Measurements from ENCODE around the gene FHOD3.
A peak's percentile ranks its signal among the peaks of the same experiment; 100 is the strongest.
"Not testable (repeated sequence)": the region's sequence is repeated elsewhere in the genome, so short reads cannot be mapped to it uniquely, and the experiment has no call there.

Gene FHOD3

DNA sequence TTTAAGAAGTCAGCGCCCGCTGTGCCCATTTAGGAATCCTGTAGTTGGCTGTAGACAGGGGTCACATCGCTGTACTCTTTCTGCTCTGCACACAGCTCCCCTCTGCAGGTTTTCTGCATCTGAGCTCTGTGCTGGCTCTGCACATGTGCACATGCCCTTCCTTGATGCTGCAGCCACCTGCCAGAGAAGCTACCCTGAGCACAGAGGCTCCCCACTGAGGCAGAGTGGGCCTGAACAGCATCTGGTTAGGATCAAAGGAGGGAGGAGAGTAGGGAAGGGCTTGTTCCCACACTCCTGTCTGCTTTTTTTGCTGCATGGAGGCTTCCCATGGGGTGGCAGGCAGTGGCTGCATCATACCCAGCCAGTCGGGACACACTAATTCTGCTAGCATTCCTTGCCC is 238.9 kb downstream of the FHOD3 start:
- DNase-seq = no peak

DNA sequence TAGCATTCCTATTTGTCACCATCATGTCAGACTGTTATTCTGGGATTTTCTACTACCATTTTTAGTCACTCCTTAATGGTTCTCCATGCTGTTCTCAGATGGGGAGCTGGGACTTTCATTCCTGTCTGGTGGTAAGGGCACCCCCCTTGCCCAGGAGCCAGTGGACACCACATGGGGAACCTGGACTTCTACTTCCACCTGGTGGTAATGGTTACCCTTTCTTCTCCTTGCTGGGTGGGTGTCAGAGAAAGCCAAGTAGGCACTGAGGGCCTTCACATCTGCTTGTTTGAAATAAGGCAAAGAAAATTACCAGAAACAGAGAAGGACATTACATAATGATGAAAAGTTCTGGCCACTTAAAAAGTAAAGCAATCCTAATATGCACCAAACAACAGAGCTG is 239.8 kb downstream of the FHOD3 start:
- DNase-seq = no peak

GRCh38 chr18:36539674-36540231 is 242.2 kb downstream of the FHOD3 start:
- DNase-seq = no peak

GRCh38 chr18:36543030-36543429 is 245.5 kb downstream of the FHOD3 start:
- DNase-seq = no peak

GRCh38 chr18:36543991-36544725 is 246.6 kb downstream of the FHOD3 start:
- DNase-seq = peak in 1 of 56 donors; percentile 8

- peak in 2 of 56 donors; percentile 11 to 35 for DNase-seq
These were observed 248.4 kb downstream of the FHOD3 start for GRCh38 chr18:36545821-36546427.

- DNase-seq = no peak
These were observed 249.4 kb downstream of the FHOD3 start for GRCh38 chr18:36546876-36547275.

DNA sequence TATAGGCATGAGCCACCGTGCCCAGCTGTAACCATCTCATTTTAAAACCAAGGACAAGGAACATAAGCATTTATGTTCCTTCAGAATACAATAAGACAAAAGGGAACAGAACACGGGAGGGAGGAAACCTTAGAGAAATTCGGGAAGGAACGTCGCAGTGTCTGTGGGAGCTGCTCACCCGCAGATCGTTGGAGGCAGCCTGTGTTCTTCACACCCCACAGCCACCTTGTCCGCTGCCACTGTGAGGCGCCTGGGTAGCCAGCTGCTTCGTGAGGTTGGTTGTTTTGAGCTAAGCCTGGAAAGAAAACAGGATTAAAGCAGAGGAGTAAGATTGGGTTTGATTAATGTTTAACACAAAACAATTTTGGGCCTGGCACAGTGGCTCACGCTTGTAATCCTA is 250.0 kb downstream of the FHOD3 start:
- peak in 1 of 56 donors; percentile 12 for DNase-seq

GRCh38 chr18:36551274-36551673 is 253.8 kb downstream of the FHOD3 start:
- not testable (repeated sequence) for DNase-seq

- no peak for DNase-seq
These were observed 260.7 kb downstream of the FHOD3 start for GRCh38 chr18:36558234-36558633.

DNA sequence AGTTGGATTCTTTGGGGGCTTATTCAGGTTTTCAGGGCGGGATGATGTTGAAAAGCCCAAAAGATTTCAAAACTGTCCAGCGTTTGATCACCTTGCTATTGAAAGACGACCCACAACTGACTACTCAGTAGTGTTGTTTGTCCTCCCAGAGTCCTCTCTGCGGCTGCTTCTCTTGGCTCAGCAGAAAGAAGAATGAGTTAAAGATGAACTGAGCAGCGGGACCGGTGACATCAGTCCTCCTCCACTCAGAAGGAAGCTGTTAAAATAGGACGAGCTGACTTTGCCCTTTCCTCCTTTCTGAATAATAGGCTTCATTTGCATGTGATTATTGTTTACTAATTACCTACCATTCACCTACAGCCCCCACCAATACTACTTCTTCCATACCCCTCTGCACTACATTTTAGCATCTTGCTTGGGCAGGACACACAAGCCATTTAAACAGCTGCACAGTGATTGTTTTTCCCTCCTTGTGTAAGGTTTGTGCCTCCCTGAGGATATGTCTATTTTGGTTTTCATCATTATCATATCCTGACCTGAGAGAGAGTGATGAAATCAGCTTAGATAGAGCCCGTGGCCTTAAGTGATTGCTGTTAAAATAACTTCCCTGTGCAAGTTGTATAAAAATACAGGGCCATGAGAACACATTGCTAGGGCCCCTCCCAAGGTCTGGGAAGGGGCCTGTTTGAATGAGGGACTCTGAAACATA is 261.8 kb downstream of the FHOD3 start:
- DNase-seq = no peak

- no peak for DNase-seq
These were observed 262.7 kb downstream of the FHOD3 start for GRCh38 chr18:36560187-36560586.

DNA sequence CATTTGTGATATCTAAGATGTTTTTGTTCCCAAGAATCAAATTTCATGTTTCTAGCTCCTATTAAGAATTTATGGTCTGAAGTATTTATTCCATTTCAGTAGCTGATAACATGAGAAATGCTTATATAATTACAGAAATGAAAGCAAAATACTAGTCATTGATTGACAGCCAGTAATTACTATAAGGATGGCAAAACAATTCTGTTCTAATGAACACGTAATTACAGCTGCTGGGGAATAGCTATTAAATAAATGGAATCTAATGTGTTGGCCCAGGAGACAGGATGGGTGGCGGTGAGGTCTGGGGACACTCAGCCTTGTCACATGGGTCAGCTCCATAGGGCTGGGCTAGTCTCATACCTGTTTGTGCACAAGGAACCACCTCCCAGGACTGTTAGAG is 263.5 kb downstream of the FHOD3 start:
- no peak for DNase-seq

GRCh38 chr18:36564841-36565240 is 267.3 kb downstream of the FHOD3 start:
- no peak for DNase-seq

DNA sequence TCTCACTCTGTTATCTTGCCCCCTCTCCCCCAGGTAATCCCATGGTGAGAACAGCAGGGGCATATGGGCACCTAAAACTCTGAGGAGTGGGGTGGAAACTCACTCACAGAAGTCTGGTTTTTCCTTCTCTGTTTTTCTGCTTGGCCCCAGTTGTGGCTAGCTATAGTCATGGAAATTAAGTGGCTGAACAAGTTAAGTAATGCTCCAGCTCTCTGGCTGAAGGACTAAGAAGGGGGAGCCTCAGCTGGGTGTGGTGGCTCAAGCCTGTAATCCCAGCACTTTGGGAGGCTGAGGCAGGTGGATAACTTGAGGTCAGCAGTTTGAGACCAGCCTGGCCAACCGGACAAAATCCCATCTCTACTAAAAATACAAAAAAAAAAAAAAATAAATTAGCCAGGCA is 270.3 kb downstream of the FHOD3 start:
- no peak for DNase-seq

DNA sequence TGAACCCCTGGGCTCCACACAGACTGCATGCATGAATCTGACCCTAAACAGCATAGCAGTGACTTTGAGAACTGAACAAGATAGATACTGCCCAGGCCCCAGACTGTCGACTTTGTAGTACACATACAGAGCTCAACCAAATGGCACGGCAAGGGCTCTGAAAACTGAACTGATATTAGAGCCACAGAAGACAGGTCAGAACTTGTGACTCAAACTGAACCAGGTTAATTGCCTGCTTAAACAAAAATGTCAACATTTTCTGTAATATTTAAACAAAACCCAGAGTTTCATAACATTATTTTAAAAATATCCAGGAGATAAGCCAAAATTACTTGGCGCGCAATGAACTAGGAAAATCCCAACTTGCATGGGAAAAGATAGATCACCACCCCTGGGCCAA is 271.0 kb downstream of the FHOD3 start:
- no peak for DNase-seq

- DNase-seq = peak in 23 of 56 donors; percentile 4 to 80 (median 23)
These were observed 274.8 kb downstream of the FHOD3 start for GRCh38 chr18:36572135-36572856.

- no peak for DNase-seq
These were observed 278.8 kb downstream of the FHOD3 start for GRCh38 chr18:36576339-36576738.

DNA sequence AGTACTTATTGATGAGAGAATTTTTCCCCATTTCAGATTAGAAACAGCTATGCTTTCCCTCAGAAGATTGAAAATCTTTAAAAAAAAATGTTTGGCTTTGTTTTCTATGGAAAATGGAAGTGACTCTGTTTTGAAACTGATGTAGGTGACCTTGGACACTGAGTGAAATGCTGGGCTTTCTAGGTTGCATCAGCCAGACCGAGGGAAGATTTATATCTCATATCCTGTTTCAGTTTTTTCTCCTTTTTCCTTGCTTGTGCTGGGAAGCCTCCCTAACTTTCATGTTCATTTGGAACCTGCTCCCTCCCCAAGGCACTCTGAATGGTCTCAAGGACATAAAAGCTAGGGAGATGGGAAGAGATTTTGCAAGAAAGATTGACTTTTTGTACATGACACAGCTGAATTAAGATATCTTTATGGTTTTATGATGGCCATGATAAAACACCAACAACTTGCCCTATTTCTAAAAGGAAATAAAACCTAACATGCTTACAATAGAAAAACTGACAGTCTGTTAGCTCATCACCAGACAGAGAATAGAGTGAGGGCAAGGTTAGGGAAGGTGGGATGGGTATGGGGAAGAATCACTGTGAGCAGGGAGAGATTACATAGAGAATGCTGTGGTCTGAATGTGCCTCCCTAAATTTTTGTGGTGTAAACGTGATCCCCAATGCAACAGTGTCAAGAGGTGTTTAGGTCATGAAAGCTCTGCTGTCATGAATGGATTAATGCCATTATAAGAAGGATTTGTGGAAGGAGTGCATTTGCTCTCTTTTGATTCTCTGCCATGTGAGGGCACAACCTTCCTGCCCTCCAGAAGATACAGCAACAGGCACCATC is 281.6 kb downstream of the FHOD3 start:
- no peak for DNase-seq

DNA sequence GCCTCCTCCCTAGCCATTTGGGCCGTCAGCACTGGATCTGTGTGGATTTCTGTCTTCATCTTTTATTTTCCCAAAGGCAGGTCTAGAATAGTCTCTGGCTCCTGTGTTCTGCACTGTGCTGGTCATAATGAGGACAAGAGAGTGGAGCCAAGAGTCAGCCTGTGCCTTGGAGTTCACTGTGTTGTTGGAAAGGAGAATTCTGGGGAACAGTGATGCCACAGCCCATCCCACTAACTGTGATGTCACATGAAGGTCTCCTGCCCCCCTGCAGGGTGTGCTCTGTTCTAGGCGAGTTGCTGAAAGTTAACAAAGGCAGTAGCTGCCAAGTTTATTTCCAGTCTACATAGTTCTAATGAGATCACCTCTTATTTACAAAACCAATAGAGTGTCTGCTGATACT is 282.8 kb downstream of the FHOD3 start:
- DNase-seq = peak in 2 of 56 donors; percentile 13 to 28

All from amygdala (tissue), 56 donors.